Loucy (cell line): ENCODE results near the gene PODN.

Source experiments
- H2AFZ ChIP-seq: fragments of 200-600 bp; sonication (generic); 2 replicates; pipeline ENCODE4 v1.6.0; 2016; ENCODE audit warnings: antibody characterized with exemption, mild to moderate bottlenecking, low read length, moderate library complexity
- H3F3A ChIP-seq: fragments of 200-600 bp; 2 replicates; pipeline ENCODE4 v1.6.0; 2016; ENCODE audit warnings: antibody characterized with exemption, low read depth, mild to moderate bottlenecking
- H3K27me3 ChIP-seq: fragments of 200-600 bp; sonication (generic); 2 replicates; pipeline ENCODE4 v1.6.1; 2014; ENCODE audit warnings: low read length, mild to moderate bottlenecking; ENCODE audit not compliant: insufficient read depth, poor library complexity, severe bottlenecking
- H3K36me3 ChIP-seq: fragments of 200-600 bp; sonication (generic); 2 replicates; pipeline ENCODE4 v1.6.1; 2016; ENCODE audit warnings: low read length; ENCODE audit not compliant: insufficient read depth
- H3K4me1 ChIP-seq: fragments of 200-600 bp; sonication (generic); 2 replicates; pipeline ENCODE4 v1.5.1; 2014; ENCODE audit warnings: low read length, mild to moderate bottlenecking; ENCODE audit not compliant: insufficient read depth, poor library complexity, severe bottlenecking
- H3K4me2 ChIP-seq: fragments of 200-600 bp; sonication (generic); 2 replicates; pipeline ENCODE4 v1.6.0; 2014; ENCODE audit warnings: antibody characterized with exemption, low read length, low read depth, mild to moderate bottlenecking; ENCODE audit not compliant: poor library complexity, severe bottlenecking
- H3K4me3 ChIP-seq: fragments of 200-600 bp; sonication (generic); 2 replicates; pipeline ENCODE4 v1.5.1; 2014; ENCODE audit warnings: low read length, mild to moderate bottlenecking, mixed read lengths; ENCODE audit not compliant: poor library complexity, severe bottlenecking
- H3K79me2 ChIP-seq: fragments of 200-600 bp; sonication (generic); 2 replicates; pipeline ENCODE4 v1.6.1; 2014; ENCODE audit warnings: low read length; ENCODE audit not compliant: insufficient read depth
- H3K9ac ChIP-seq: fragments of 200-600 bp; sonication (generic); 2 replicates; pipeline ENCODE4 v1.6.0; 2014; ENCODE audit warnings: mild to moderate bottlenecking, low read depth, low read length, moderate library complexity; ENCODE audit not compliant: poor library complexity, severe bottlenecking
- H3K9me2 ChIP-seq: fragments of 200-600 bp; sonication (generic); replicated peaks from 2 replicates; pipeline ENCODE4 v1.6.1; 2016; ENCODE audit warnings: low read depth, low read length, mixed read lengths
- H3K9me3 ChIP-seq: fragments of 200-600 bp; sonication (generic); 2 replicates; pipeline ENCODE4 v1.6.1; 2014; ENCODE audit warnings: mild to moderate bottlenecking, antibody characterized with exemption, low read length, low read depth; ENCODE audit not compliant: insufficient read depth
- H4K20me1 ChIP-seq: fragments of 200-600 bp; sonication (generic); 2 replicates; pipeline ENCODE4 v1.6.0; 2014; ENCODE audit warnings: antibody characterized with exemption, low read length, mild to moderate bottlenecking; ENCODE audit not compliant: insufficient read depth, poor library complexity, severe bottlenecking
- CTCF ChIP-seq: fragments of 200-600 bp; sonication (generic); conservative IDR thresholded peaks from 2 replicates; pipeline ENCODE4 v1.5.1; 2014; ENCODE audit warnings: mild to moderate bottlenecking, antibody characterized with exemption, low read length
- EZH2phosphoT487 ChIP-seq: fragments of 200-600 bp; IDR thresholded peaks from 2 replicates; pipeline ENCODE4 v1.6.1; 2018; ENCODE audit warnings: antibody characterized with exemption, mild to moderate bottlenecking, moderate library complexity, borderline replicate concordance

Gene PODN

GRCh38 chr1:53087332-53088285 is 25.6 kb downstream of the PODN start:
- no peak overlapping the region for H3K4me2 ChIP-seq
- H3K9ac ChIP-seq = no peak overlapping the region
- no peak overlapping the region for H3K4me3 ChIP-seq
- H3K9me2 ChIP-seq = no peaks in the 10 kb centered on the region
- H3K27me3 ChIP-seq = no peaks in the 10 kb centered on the region
- no peaks in the 10 kb centered on the region for H4K20me1 ChIP-seq
- no peaks in the 10 kb centered on the region for H3F3A ChIP-seq
- no peaks in the 10 kb centered on the region for H3K9me3 ChIP-seq
- no peak overlapping the region for H2AFZ ChIP-seq
- TF ChIP-seq CTCF (no peak), EZH2phosphoT487 (no peak)
- H3K79me2 ChIP-seq = no peaks in the 10 kb centered on the region
- H3K36me3 ChIP-seq = no peaks in the 10 kb centered on the region
- H3K4me1 ChIP-seq = no peaks in the 10 kb centered on the region

GRCh38 chr1:53088616-53089300 is 26.7 kb downstream of the PODN start:
- Histone ChIP-seq H3K9me3 (no peaks in the 10 kb centered on the region), H3F3A (no peaks in the 10 kb centered on the region), H3K4me2 (no peak overlapping the region), H3K4me1 (no peaks in the 10 kb centered on the region), H3K9ac (no peak overlapping the region), H3K36me3 (no peaks in the 10 kb centered on the region), H3K4me3 (no peak overlapping the region), H3K27me3 (no peaks in the 10 kb centered on the region), H2AFZ (no peak overlapping the region), H3K79me2 (no peaks in the 10 kb centered on the region), H3K9me2 (no peaks in the 10 kb centered on the region), H4K20me1 (no peaks in the 10 kb centered on the region)
- TF ChIP-seq EZH2phosphoT487 (no peak), CTCF (no peak)

- Histone ChIP-seq H3K9me3 (no peaks in the 10 kb centered on the region), H3F3A (no peaks in the 10 kb centered on the region), H3K4me2 (no peak overlapping the region), H2AFZ (no peak overlapping the region), H3K4me3 (no peak overlapping the region), H3K79me2 (no peaks in the 10 kb centered on the region), H3K27me3 (no peaks in the 10 kb centered on the region), H4K20me1 (no peaks in the 10 kb centered on the region), H3K9ac (no peak overlapping the region), H3K36me3 (no peaks in the 10 kb centered on the region), H3K9me2 (no peaks in the 10 kb centered on the region), H3K4me1 (no peaks in the 10 kb centered on the region)
- no peak for TF ChIP-seq CTCF
- no peak for TF ChIP-seq EZH2phosphoT487
Measured at GRCh38 chr1:53089478-53090226, 27.6 kb downstream of the PODN start.
